ENCODE measurements around the gene ATP8B3. TPM values are rescaled to one million over a fixed set of nuclear protein-coding genes. Genes with fewer than 3 reads are reported as not detected.
A peak's percentile ranks its signal among the peaks of the same experiment; 100 is the strongest.

Gene ATP8B3
- total RNA-seq, 1 donor from 2014 or later, result 0.11 TPM

DNA sequence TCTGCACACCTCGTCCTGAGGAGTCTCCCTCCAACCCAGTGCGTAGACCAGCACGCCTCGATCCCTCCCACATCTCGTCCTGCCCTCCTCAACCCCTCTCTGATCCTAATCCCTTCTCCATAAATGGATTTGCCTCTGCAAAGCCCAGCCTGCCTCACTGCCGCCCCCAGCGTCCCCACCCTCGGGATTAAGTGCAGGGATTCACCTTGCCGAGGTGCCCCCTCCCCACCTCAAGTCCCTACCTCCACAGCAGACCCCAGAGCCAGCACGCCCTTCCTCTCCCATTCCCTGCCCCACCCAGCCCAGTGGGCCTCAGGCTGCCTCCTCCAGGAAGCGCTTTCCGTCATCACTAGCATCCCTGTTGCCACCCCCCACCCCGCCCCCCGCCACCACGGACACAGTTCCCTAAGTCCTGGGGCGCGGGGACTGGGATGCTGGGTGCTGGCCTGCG lies 47.3 kb upstream of the ATP8B3 start:
- no peak overlapping the region for H3K27ac ChIP-seq
- intact Hi-C loops (cut with DNase I), result no loop called here
- H3K9me3 ChIP-seq, result no peaks in the 10 kb centered on the region
- no peak for DNase-seq (ENCODE audit: low spot score in 2 of 2)
- peaks cover 16 to 29% of the 10 kb centered on the region in 2 donors for H3K4me1 ChIP-seq
- peaks cover 0 to under 1% of the 10 kb centered on the region in 2 donors for H3K36me3 ChIP-seq
- H3K4me3 ChIP-seq, result no peak overlapping the region
- TF ChIP-seq, protein P1, sequence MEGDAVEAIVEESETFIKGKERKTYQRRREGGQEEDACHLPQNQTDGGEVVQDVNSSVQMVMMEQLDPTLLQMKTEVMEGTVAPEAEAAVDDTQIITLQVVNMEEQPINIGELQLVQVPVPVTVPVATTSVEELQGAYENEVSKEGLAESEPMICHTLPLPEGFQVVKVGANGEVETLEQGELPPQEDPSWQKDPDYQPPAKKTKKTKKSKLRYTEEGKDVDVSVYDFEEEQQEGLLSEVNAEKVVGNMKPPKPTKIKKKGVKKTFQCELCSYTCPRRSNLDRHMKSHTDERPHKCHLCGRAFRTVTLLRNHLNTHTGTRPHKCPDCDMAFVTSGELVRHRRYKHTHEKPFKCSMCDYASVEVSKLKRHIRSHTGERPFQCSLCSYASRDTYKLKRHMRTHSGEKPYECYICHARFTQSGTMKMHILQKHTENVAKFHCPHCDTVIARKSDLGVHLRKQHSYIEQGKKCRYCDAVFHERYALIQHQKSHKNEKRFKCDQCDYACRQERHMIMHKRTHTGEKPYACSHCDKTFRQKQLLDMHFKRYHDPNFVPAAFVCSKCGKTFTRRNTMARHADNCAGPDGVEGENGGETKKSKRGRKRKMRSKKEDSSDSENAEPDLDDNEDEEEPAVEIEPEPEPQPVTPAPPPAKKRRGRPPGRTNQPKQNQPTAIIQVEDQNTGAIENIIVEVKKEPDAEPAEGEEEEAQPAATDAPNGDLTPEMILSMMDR (IDR thresholded peaks at IDR 0.05), result no peak
- no peaks in the 10 kb centered on the region for H3K27me3 ChIP-seq

GRCh38 chr19:1858412-1859081 lies 46.5 kb upstream of the ATP8B3 start:
- no peak overlapping the region for H3K27ac ChIP-seq
- intact Hi-C loops (cut with DNase I), result no loop called here

DNA sequence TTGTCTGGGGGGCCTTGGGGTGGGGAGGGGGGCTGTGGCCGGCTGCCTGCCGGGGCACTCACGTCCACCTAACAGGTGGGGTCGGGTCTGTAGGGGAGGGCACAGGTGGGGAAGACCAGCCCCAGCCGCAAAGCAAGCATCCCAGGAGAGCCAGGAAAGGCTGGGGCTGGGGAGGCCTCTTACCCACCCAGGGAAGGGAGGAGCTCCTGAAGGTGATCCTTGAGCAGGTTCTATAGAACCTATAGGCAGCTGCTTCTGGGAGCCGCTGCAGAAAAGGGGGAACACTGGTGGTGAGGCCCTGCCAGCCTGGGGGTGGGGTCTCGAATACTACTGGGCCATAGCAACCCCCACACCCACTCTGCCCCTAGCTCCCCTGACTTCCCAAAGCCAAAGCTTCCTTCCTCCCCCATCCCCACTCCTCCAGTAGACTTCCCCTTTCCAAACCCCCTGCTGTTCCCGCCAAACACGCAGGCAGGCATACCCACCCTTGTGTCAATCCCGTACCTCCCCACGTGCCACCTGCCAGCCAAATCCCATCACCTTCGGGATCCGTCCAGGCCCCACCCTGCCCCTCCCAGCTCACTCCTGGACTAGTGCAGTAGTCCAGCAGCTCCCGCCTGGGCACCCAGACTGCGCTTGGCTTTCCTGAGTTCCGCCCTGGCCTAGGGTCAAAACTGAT lies 45.7 kb upstream of the ATP8B3 start:
- Histone ChIP-seq H3K4me3 (peak overlapping the region; percentile 47 to 62), H3K4me1 (peaks cover 19 to 35% of the 10 kb centered on the region in 2 donors), H3K36me3 (peaks cover 0 to 5% of the 10 kb centered on the region in 2 donors), H3K27ac (peak overlapping the region; percentile 51 to 65), H3K9me3 (no peaks in the 10 kb centered on the region), H3K27me3 (no peaks in the 10 kb centered on the region)
- intact Hi-C loops (cut with DNase I), result no loop called here
- DNase-seq (ENCODE audit: low spot score in 2 of 2), result no peak
- TF ChIP-seq, protein P1 (IDR thresholded peaks at IDR 0.05), result no peak

More at GRCh38 chr19:1858412-1859081, 46.5 kb upstream of the ATP8B3 start:
- TF ChIP-seq, protein P1 (IDR thresholded peaks at IDR 0.05), result no peak
- H3K27me3 ChIP-seq, result no peaks in the 10 kb centered on the region
- no peak overlapping the region for H3K4me3 ChIP-seq
- peaks cover 0 to 5% of the 10 kb centered on the region in 2 donors for H3K36me3 ChIP-seq
- no peak for DNase-seq (ENCODE audit: low spot score in 2 of 2)
- H3K9me3 ChIP-seq, result no peaks in the 10 kb centered on the region
- H3K4me1 ChIP-seq, result peaks cover 18 to 34% of the 10 kb centered on the region in 2 donors

DNA sequence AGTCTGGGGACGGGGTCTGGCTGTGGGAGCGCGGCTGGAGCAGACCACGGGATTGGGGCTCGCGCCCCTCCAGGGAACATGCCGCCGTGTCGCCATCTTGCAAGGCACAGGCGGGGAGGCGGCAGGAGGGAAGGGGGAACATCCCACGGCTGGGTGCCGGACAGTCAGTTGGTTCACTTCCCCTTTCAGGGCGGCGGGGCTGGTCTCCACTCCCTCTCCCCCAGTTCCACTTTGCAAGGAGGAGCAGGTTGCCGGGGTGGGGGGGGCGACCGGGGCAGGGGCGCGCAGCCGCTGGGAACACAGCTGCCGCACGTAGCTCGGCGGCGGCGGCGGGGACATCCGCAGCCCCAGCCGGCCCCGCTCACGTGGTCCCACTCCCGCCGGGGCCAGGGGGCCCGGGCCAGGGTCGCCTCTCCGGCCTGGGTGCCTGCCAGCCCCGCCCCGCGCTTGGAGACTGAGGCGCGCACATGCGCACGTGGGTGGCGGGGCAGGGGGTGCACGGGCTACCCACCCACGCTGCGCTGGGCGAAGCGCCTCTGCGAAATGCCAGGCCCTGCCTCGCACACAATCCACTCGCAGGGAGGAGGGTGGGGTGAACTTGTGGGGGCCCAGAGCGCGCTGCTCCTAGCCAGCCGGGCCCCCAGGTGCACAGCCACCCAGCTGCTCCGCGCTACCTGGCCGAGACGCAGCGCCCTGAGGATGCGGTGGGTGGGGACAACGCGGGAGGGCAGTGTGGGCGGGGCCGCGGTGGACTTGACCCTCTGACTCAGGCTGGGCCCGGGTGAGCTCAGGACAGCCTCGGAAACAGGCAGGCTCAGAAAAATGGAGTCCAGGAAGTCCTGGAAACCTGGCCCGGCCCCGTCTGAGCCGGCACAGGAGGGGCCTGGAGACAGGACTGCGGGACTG lies 44.9 kb upstream of the ATP8B3 start:
- intact Hi-C loops (cut with DNase I), result no loop called here
- Histone ChIP-seq H3K36me3 (peaks cover 0 to 5% of the 10 kb centered on the region in 2 donors), H3K27me3 (no peaks in the 10 kb centered on the region), H3K27ac (peak overlapping the region; percentile 65 to 67), H3K4me1 (peaks cover 15 to 30% of the 10 kb centered on the region in 2 donors), H3K4me3 (peak overlapping the region; percentile 47 to 62), H3K9me3 (no peaks in the 10 kb centered on the region)
- TF ChIP-seq, protein P1 (IDR thresholded peaks at IDR 0.05), result no peak
- DNase-seq (ENCODE audit: low spot score in 2 of 2), result peak in 1 of 2 donors; percentile 89

- H3K9me3 ChIP-seq, result no peaks in the 10 kb centered on the region
- peaks cover 0 to 5% of the 10 kb centered on the region in 2 donors for H3K36me3 ChIP-seq
- intact Hi-C loops (cut with DNase I), result no loop called here
- DNase-seq (ENCODE audit: low spot score in 2 of 2), result no peak
- H3K27ac ChIP-seq, result peak overlapping the region; percentile 65 to 67
- H3K4me3 ChIP-seq, result peak overlapping the region; percentile 47 to 62
- H3K27me3 ChIP-seq, result no peaks in the 10 kb centered on the region
- peaks cover 15 to 29% of the 10 kb centered on the region in 2 donors for H3K4me1 ChIP-seq
- TF ChIP-seq, protein P1 (IDR thresholded peaks at IDR 0.05), result no peak
Observed at GRCh38 chr19:1856345-1856697, 44.2 kb upstream of the ATP8B3 start.

Data from ascending aorta (tissue), 2 donors.